GM19193 (cell line): ENCODE measurements around the gene CNTN4.

Experiments
- POLR2A ChIP-seq: IDR thresholded peaks from 4 replicates; pipeline ENCODE4 v1.6.1; 2011; ENCODE audit not compliant: insufficient read depth, insufficient read length; ENCODE audit errors: extremely low read depth

Gene CNTN4

GRCh38 chr3:2477620-2478019 lies 379.0 kb downstream of the CNTN4 start:
- TF ChIP-seq POLR2A, result no peak

- TF ChIP-seq POLR2A, result no peak
Measured at GRCh38 chr3:2484162-2485026, 385.7 kb downstream of the CNTN4 start.

GRCh38 chr3:2485027-2485375 lies 386.3 kb downstream of the CNTN4 start:
- no peak for TF ChIP-seq POLR2A

- TF ChIP-seq POLR2A, result no peak
Measured at GRCh38 chr3:2495746-2496145, 397.1 kb downstream of the CNTN4 start.

- no peak for TF ChIP-seq POLR2A
Measured at GRCh38 chr3:2504912-2505311, 406.2 kb downstream of the CNTN4 start.

GRCh38 chr3:2506776-2507175 lies 408.1 kb downstream of the CNTN4 start:
- TF ChIP-seq POLR2A, result no peak

- TF ChIP-seq POLR2A, result no peak
Measured at GRCh38 chr3:2510591-2511145, 412.0 kb downstream of the CNTN4 start.

GRCh38 chr3:2511356-2511755 lies 412.7 kb downstream of the CNTN4 start:
- TF ChIP-seq POLR2A, result no peak

- TF ChIP-seq POLR2A, result no peak
Measured at GRCh38 chr3:2512881-2513280, 414.2 kb downstream of the CNTN4 start.

GRCh38 chr3:2513986-2514385 lies 415.3 kb downstream of the CNTN4 start:
- no peak for TF ChIP-seq POLR2A

- no peak for TF ChIP-seq POLR2A
Measured at GRCh38 chr3:2516762-2517441, 418.2 kb downstream of the CNTN4 start.

GRCh38 chr3:2517500-2518172 lies 419.0 kb downstream of the CNTN4 start:
- TF ChIP-seq POLR2A, result no peak

GRCh38 chr3:2523281-2523836 lies 424.7 kb downstream of the CNTN4 start:
- no peak for TF ChIP-seq POLR2A

GRCh38 chr3:2525968-2526367 lies 427.3 kb downstream of the CNTN4 start:
- TF ChIP-seq POLR2A, result no peak

- no peak for TF ChIP-seq POLR2A
Measured at GRCh38 chr3:2526926-2527325, 428.3 kb downstream of the CNTN4 start.
